ENCODE results near the gene CRIM1.

DNA sequence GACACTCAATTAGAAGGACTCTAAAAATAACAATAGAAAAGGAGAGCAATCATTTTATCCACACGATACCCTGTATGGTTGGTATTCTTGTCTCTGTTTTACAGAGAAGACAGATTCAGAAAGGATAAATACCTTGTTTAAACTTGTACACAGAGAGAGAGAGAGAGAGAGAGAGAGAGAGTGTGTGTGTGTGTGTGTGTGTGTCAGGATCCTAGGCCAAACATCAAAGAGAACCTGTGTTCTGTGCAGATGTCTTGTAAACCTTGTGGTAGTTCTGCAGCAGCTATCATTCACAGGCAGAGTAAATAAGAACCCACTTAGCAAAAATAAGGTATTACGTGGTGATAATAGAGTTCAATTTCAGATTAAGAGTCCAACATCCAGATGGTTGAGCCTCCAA lies 4.3 kb upstream of the CRIM1 start:
- TF ChIP-seq CTCF (conservative IDR thresholded peaks at IDR 0.05), result no peak
- TF ChIP-seq EZH2 (IDR thresholded peaks at IDR 0.05; ENCODE audit: low read depth), result no peak

All from PC-9 (cell line).